SU-DHL-6 (cell line): ENCODE results near the gene KAZN.

Experiments used
- CTCF ChIP-seq: fragments of 200-600 bp; sonication (generic); IDR thresholded peaks from one replicate; pipeline ENCODE4 v1.5.1; 2017; ENCODE audit warnings: antibody characterized with exemption, mild to moderate bottlenecking, low read length, moderate library complexity; ENCODE audit not compliant: insufficient read depth, poor library complexity, severe bottlenecking
- EZH2phosphoT487 ChIP-seq: fragments of 200-600 bp; sonication (generic), shearing (Covaris generic); conservative IDR thresholded peaks from 2 replicates; pipeline ENCODE4 v1.6.1; 2018; ENCODE audit warnings: mild to moderate bottlenecking, antibody characterized with exemption, low read length, moderate library complexity, mixed read lengths

DNA sequence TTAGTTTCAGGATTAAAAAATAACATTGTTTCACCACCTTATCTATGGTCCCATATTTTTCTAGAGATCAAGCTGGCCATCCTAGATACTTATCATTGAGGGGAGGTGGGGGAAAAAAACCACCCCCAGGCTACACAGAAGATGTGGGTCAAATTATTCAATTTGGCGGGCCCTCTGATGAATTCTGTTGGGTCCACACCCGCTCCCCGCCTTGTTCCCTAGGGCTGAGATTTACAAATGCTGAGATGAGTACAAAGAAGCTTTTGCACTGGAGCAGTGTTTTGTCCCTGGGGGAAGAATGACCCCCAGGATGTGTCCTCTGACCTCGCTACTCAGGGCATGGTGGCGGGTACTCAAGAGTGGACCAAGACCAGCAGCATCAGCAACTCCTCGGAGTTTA lies 308.2 kb downstream of the KAZN start:
- TF ChIP-seq CTCF (no peak), EZH2phosphoT487 (no peak)
